Mucosa of stomach (tissue), 1 donor: ENCODE results near the gene UTP14A.

ENCODE experiments used
- H3K27me3 ChIP-seq: one replicate; pipeline ENCODE4 v1.7.0; 2013; ENCODE audit warnings: mild to moderate bottlenecking, low read length; ENCODE audit not compliant: control insufficient read depth, insufficient read depth
- H3K36me3 ChIP-seq: one replicate; pipeline ENCODE4 v1.7.0; 2013; ENCODE audit warnings: low read length; ENCODE audit not compliant: control insufficient read depth, insufficient read depth
- H3K4me1 ChIP-seq: one replicate; pipeline ENCODE4 v1.7.0; 2013; ENCODE audit warnings: mild to moderate bottlenecking, low read length; ENCODE audit not compliant: control insufficient read depth, insufficient read depth
- H3K4me3 ChIP-seq: one replicate; pipeline ENCODE4 v1.7.0; 2013; ENCODE audit warnings: low read length
- H3K9ac ChIP-seq: one replicate; pipeline ENCODE4 v1.7.0; 2013; ENCODE audit warnings: mild to moderate bottlenecking, low read length, moderate library complexity
- H3K9me3 ChIP-seq: one replicate; pipeline ENCODE4 v1.7.0; 2013; ENCODE audit warnings: mild to moderate bottlenecking, low read length, moderate library complexity; ENCODE audit not compliant: control insufficient read depth
- donor health status: Pancreatic carcinoma.

Gene UTP14A

GRCh38 chrX:129932016-129932820 is 26.3 kb downstream of the UTP14A start:
- peak overlapping the region; percentile 64 for H3K9ac ChIP-seq
- no peaks in the 10 kb centered on the region for H3K9me3 ChIP-seq
- H3K4me1 ChIP-seq, result no peaks in the 10 kb centered on the region

GRCh38 chrX:129932821-129933321 is 26.9 kb downstream of the UTP14A start:
- H3K9me3 ChIP-seq, result no peaks in the 10 kb centered on the region
- no peaks in the 10 kb centered on the region for H3K27me3 ChIP-seq
- no peak overlapping the region for H3K9ac ChIP-seq
- no peak overlapping the region for H3K4me3 ChIP-seq
- H3K36me3 ChIP-seq, result no peaks in the 10 kb centered on the region
- H3K4me1 ChIP-seq, result no peaks in the 10 kb centered on the region

More at GRCh38 chrX:129932016-129932820, 26.3 kb downstream of the UTP14A start:
- Histone ChIP-seq H3K4me3 (peak overlapping the region; percentile 50), H3K27me3 (no peaks in the 10 kb centered on the region), H3K36me3 (no peaks in the 10 kb centered on the region)

- H3K27me3 ChIP-seq, result no peaks in the 10 kb centered on the region
- no peaks in the 10 kb centered on the region for H3K9me3 ChIP-seq
- H3K9ac ChIP-seq, result no peak overlapping the region
- H3K4me3 ChIP-seq, result no peak overlapping the region
- H3K36me3 ChIP-seq, result no peaks in the 10 kb centered on the region
- H3K4me1 ChIP-seq, result no peaks in the 10 kb centered on the region
These were observed 27.7 kb downstream of the UTP14A start for GRCh38 chrX:129933700-129934099.

- Histone ChIP-seq H3K4me1 (no peaks in the 10 kb centered on the region), H3K36me3 (no peaks in the 10 kb centered on the region), H3K9me3 (no peaks in the 10 kb centered on the region), H3K4me3 (no peak overlapping the region), H3K9ac (no peak overlapping the region), H3K27me3 (no peaks in the 10 kb centered on the region)
These were observed 28.5 kb downstream of the UTP14A start for GRCh38 chrX:129934461-129934860.

GRCh38 chrX:129934952-129935351 is 29.0 kb downstream of the UTP14A start:
- Histone ChIP-seq H3K9me3 (no peaks in the 10 kb centered on the region), H3K36me3 (no peaks in the 10 kb centered on the region), H3K4me3 (no peak overlapping the region), H3K4me1 (no peaks in the 10 kb centered on the region), H3K27me3 (no peaks in the 10 kb centered on the region), H3K9ac (no peak overlapping the region)

- no peaks in the 10 kb centered on the region for H3K4me1 ChIP-seq
- no peaks in the 10 kb centered on the region for H3K36me3 ChIP-seq
- H3K4me3 ChIP-seq, result no peak overlapping the region
- no peaks in the 10 kb centered on the region for H3K27me3 ChIP-seq
- H3K9ac ChIP-seq, result no peak overlapping the region
- H3K9me3 ChIP-seq, result no peaks in the 10 kb centered on the region
These were observed 32.1 kb downstream of the UTP14A start for GRCh38 chrX:129938081-129938480.

GRCh38 chrX:129939986-129940385 is 34.0 kb downstream of the UTP14A start:
- Histone ChIP-seq H3K4me1 (no peaks in the 10 kb centered on the region), H3K27me3 (no peaks in the 10 kb centered on the region), H3K9ac (no peak overlapping the region), H3K36me3 (no peaks in the 10 kb centered on the region), H3K4me3 (no peak overlapping the region), H3K9me3 (no peaks in the 10 kb centered on the region)

- Histone ChIP-seq H3K9ac (no peak overlapping the region), H3K4me3 (no peak overlapping the region), H3K27me3 (no peaks in the 10 kb centered on the region), H3K4me1 (no peaks in the 10 kb centered on the region), H3K36me3 (no peaks in the 10 kb centered on the region), H3K9me3 (no peaks in the 10 kb centered on the region)
These were observed 34.8 kb downstream of the UTP14A start for GRCh38 chrX:129940721-129941120.

- Histone ChIP-seq H3K9me3 (no peaks in the 10 kb centered on the region), H3K4me3 (no peak overlapping the region), H3K27me3 (no peaks in the 10 kb centered on the region)
These were observed 39.2 kb downstream of the UTP14A start for GRCh38 chrX:129945131-129945530.

GRCh38 chrX:129953334-129953648 is 47.3 kb downstream of the UTP14A start:
- Histone ChIP-seq H3K4me3 (no peak overlapping the region), H3K36me3 (no peaks in the 10 kb centered on the region), H3K9ac (peak overlapping the region; percentile 39), H3K4me1 (peaks cover 8% of the 10 kb centered on the region), H3K27me3 (peaks cover 10% of the 10 kb centered on the region), H3K9me3 (no peaks in the 10 kb centered on the region)

More at GRCh38 chrX:129945131-129945530, 39.2 kb downstream of the UTP14A start:
- Histone ChIP-seq H3K4me1 (no peaks in the 10 kb centered on the region), H3K9ac (no peak overlapping the region), H3K36me3 (no peaks in the 10 kb centered on the region)

- Histone ChIP-seq H3K4me1 (peaks cover 8% of the 10 kb centered on the region), H3K9me3 (no peaks in the 10 kb centered on the region), H3K36me3 (no peaks in the 10 kb centered on the region), H3K4me3 (no peak overlapping the region), H3K27me3 (peaks cover 10% of the 10 kb centered on the region), H3K9ac (no peak overlapping the region)
These were observed 47.9 kb downstream of the UTP14A start for GRCh38 chrX:129953881-129954280.

- peaks cover 8% of the 10 kb centered on the region for H3K4me1 ChIP-seq
- peaks cover 10% of the 10 kb centered on the region for H3K27me3 ChIP-seq
- no peaks in the 10 kb centered on the region for H3K36me3 ChIP-seq
- no peaks in the 10 kb centered on the region for H3K9me3 ChIP-seq
- no peak overlapping the region for H3K4me3 ChIP-seq
- H3K9ac ChIP-seq, result no peak overlapping the region
These were observed 48.8 kb downstream of the UTP14A start for GRCh38 chrX:129954804-129955203.
